SK-N-MC (cell line): ENCODE measurements around the gene SMOC1.

Source experiments
- DNase-seq: peaks from one replicate; pipeline ENCODE4 v3.0.0-alpha.2; 2011; ENCODE audit warnings: low read depth, low spot score
- H3K27ac ChIP-seq: fragments of 200-600 bp; sonication (generic); 2 replicates; pipeline ENCODE4 v1.5.1; 2016; ENCODE audit warnings: mixed run types
- H3K36me3 ChIP-seq: fragments of 200-600 bp; sonication (generic); 2 replicates; pipeline ENCODE4 v1.6.1; 2017; ENCODE audit warnings: antibody characterized with exemption, low read length, mixed read lengths; ENCODE audit not compliant: insufficient read depth
- H3K4me3 ChIP-seq: fragments of 200-600 bp; sonication (generic); 2 replicates; pipeline ENCODE4 v1.5.1; 2016
- H3K9ac ChIP-seq: fragments of 200-600 bp; sonication (generic); 2 replicates; pipeline ENCODE4 v1.8.0; 2017; ENCODE audit warnings: mixed run types, mixed read lengths; ENCODE audit not compliant: insufficient read length
- H3K9me3 ChIP-seq: fragments of 200-600 bp; sonication (generic); 2 replicates; pipeline ENCODE4 v1.6.1; 2017; ENCODE audit warnings: low read depth, mild to moderate bottlenecking, antibody characterized with exemption, low read length, moderate library complexity, mixed read lengths
- EZH2 ChIP-seq: fragments of 200-600 bp; sonication (generic); IDR thresholded peaks from one replicate; pipeline ENCODE4 v1.6.1; 2017; ENCODE audit warnings: antibody characterized with exemption
- FOXP2 ChIP-seq: optimal IDR thresholded peaks from 2 replicates; pipeline ENCODE3; 2011; ENCODE audit warnings: mild to moderate bottlenecking, moderate library complexity; ENCODE audit not compliant: insufficient read depth; ENCODE audit errors: extremely low read length, control extremely low read depth
- POLR2AphosphoS5 ChIP-seq: IDR thresholded peaks from 2 replicates; pipeline ENCODE4 v1.6.1; 2012; ENCODE audit warnings: mild to moderate bottlenecking, low read depth, low read length, borderline replicate concordance

The SMOC1 gene

GRCh38 chr14:70011708-70012107 is 132.5 kb downstream of the SMOC1 start:
- no peak overlapping the region for H3K27ac ChIP-seq
- no peak overlapping the region for H3K9ac ChIP-seq
- no peak for TF ChIP-seq POLR2AphosphoS5
- no peak for TF ChIP-seq FOXP2
- no peak for TF ChIP-seq EZH2
- no peaks in the 10 kb centered on the region for H3K36me3 ChIP-seq
- H3K4me3 ChIP-seq, result no peak overlapping the region
- no peaks in the 10 kb centered on the region for H3K9me3 ChIP-seq
- no peak for DNase-seq

- TF ChIP-seq POLR2AphosphoS5 (no peak), EZH2 (no peak), FOXP2 (no peak)
- no peak overlapping the region for H3K27ac ChIP-seq
- H3K36me3 ChIP-seq, result no peaks in the 10 kb centered on the region
- H3K9me3 ChIP-seq, result no peaks in the 10 kb centered on the region
- DNase-seq, result no peak
- no peak overlapping the region for H3K9ac ChIP-seq
- no peak overlapping the region for H3K4me3 ChIP-seq
Observed at GRCh38 chr14:70013271-70013873, 134.2 kb downstream of the SMOC1 start.

- Histone ChIP-seq H3K27ac (no peak overlapping the region), H3K4me3 (no peak overlapping the region)
- TF ChIP-seq EZH2 (no peak), POLR2AphosphoS5 (no peak), FOXP2 (no peak)
Observed at GRCh38 chr14:70014406-70015095, 135.3 kb downstream of the SMOC1 start.

GRCh38 chr14:70018230-70018629 is 139.0 kb downstream of the SMOC1 start:
- DNase-seq, result no peak
- no peaks in the 10 kb centered on the region for H3K36me3 ChIP-seq
- TF ChIP-seq FOXP2 (no peak), EZH2 (no peak)
- no peaks in the 10 kb centered on the region for H3K9me3 ChIP-seq
- no peak overlapping the region for H3K4me3 ChIP-seq
- no peak overlapping the region for H3K9ac ChIP-seq
- no peak overlapping the region for H3K27ac ChIP-seq

More at GRCh38 chr14:70014406-70015095, 135.3 kb downstream of the SMOC1 start:
- no peak for DNase-seq
- H3K9me3 ChIP-seq, result no peaks in the 10 kb centered on the region
- no peak overlapping the region for H3K9ac ChIP-seq
- H3K36me3 ChIP-seq, result no peaks in the 10 kb centered on the region

GRCh38 chr14:70018713-70019211 is 139.5 kb downstream of the SMOC1 start:
- Histone ChIP-seq H3K4me3 (no peak overlapping the region; the same call in 1 of the 2 replicates), H3K27ac (no peak overlapping the region)
- no peak for TF ChIP-seq FOXP2
- TF ChIP-seq EZH2, result no peak
- TF ChIP-seq POLR2AphosphoS5, result no peak

GRCh38 chr14:70019695-70020094 is 140.5 kb downstream of the SMOC1 start:
- Histone ChIP-seq H3K9ac (no peak overlapping the region), H3K36me3 (no peaks in the 10 kb centered on the region), H3K4me3 (no peak overlapping the region), H3K9me3 (no peaks in the 10 kb centered on the region), H3K27ac (no peak overlapping the region)
- DNase-seq, result no peak
- no peak for TF ChIP-seq EZH2
- no peak for TF ChIP-seq FOXP2
- no peak for TF ChIP-seq POLR2AphosphoS5

More at GRCh38 chr14:70018713-70019211, 139.5 kb downstream of the SMOC1 start:
- no peak for DNase-seq
- H3K36me3 ChIP-seq, result no peaks in the 10 kb centered on the region
- no peaks in the 10 kb centered on the region for H3K9me3 ChIP-seq
- no peak overlapping the region for H3K9ac ChIP-seq

GRCh38 chr14:70020352-70021170 is 141.3 kb downstream of the SMOC1 start:
- TF ChIP-seq FOXP2 (no peak), EZH2 (no peak), POLR2AphosphoS5 (no peak)
- H3K27ac ChIP-seq, result no peak overlapping the region
- H3K36me3 ChIP-seq, result no peaks in the 10 kb centered on the region
- no peak for DNase-seq
- H3K4me3 ChIP-seq, result no peak overlapping the region
- no peaks in the 10 kb centered on the region for H3K9me3 ChIP-seq
- H3K9ac ChIP-seq, result no peak overlapping the region
